HL-60 (cell line): ENCODE results near the gene ATXN7L2.

ENCODE experiments used
- CTCF ChIP-seq: IDR thresholded peaks from one replicate; pipeline ENCODE4 v1.5.1; 2011; ENCODE audit warnings: low read length, control low read depth, inconsistent platforms; ENCODE audit not compliant: insufficient read depth
- REST ChIP-seq: IDR thresholded peaks from 2 replicates; pipeline ENCODE4 v1.6.1; 2012; ENCODE audit warnings: low read depth; ENCODE audit not compliant: insufficient replicate concordance
- SPI1 ChIP-seq: IDR thresholded peaks from 2 replicates; pipeline ENCODE4 v1.6.1; 2012; ENCODE audit warnings: low read depth, mild to moderate bottlenecking, borderline replicate concordance

- TF ChIP-seq CTCF (no peak), SPI1 (no peak), REST (no peak)
Observed at GRCh38 chr1:109523706-109524105, 40.0 kb downstream of the ATXN7L2 start.
